ENCODE measurements around the gene HELZ.

GRCh38 chr17:67121316-67121891 is 123.6 kb downstream of the HELZ start:
- TF ChIP-seq YY1 (IDR thresholded peaks at IDR 0.05; ENCODE audit: insufficient read depth, insufficient read length) (no peak), ZNF274 (IDR thresholded peaks at IDR 0.05; ENCODE audit: low read depth, low read length) (no peak)

Data from NT2/D1 (cell line).